NT2/D1 (cell line): ENCODE data around the gene HOXA9.
A peak's percentile ranks its signal among the peaks of the same experiment; 100 is the strongest.

Experiments used
- DNase-seq: peaks from one replicate; pipeline ENCODE4 v3.0.0-alpha.2; 2011; ENCODE audit warnings: low read depth, low spot score
- H3K27me3 ChIP-seq: 2 replicates; pipeline ENCODE4 v1.6.0; 2011; ENCODE audit warnings: mild to moderate bottlenecking; ENCODE audit not compliant: insufficient read length, insufficient read depth
- H3K36me3 ChIP-seq: 2 replicates; pipeline ENCODE4 v1.6.1; 2011; ENCODE audit warnings: mild to moderate bottlenecking, low read length, mixed read lengths; ENCODE audit not compliant: insufficient read depth, insufficient read length
- H3K4me1 ChIP-seq: 2 replicates; pipeline ENCODE4 v1.5.1; 2011; ENCODE audit not compliant: insufficient read depth, insufficient read length
- H3K4me3 ChIP-seq: 2 replicates; pipeline ENCODE4 v1.5.1; 2011; ENCODE audit warnings: low read depth; ENCODE audit not compliant: insufficient read length
- H3K9ac ChIP-seq: 2 replicates; pipeline ENCODE4 v1.6.0; 2011; ENCODE audit warnings: low read depth; ENCODE audit not compliant: insufficient read length
- H3K9me3 ChIP-seq: 2 replicates; pipeline ENCODE4 v1.5.1; 2011; ENCODE audit warnings: mild to moderate bottlenecking, low read length; ENCODE audit not compliant: insufficient read depth
- SUZ12 ChIP-seq: IDR thresholded peaks from 2 replicates; pipeline ENCODE4 v1.6.1; 2011; ENCODE audit not compliant: insufficient read length, insufficient read depth; ENCODE audit errors: extremely low read depth
- YY1 ChIP-seq: IDR thresholded peaks from 2 replicates; pipeline ENCODE4 v1.6.1; 2011; ENCODE audit not compliant: insufficient read length, insufficient read depth
- ZNF274 ChIP-seq: IDR thresholded peaks from 2 replicates; pipeline ENCODE4 v1.6.1; 2011; ENCODE audit warnings: mild to moderate bottlenecking, low read depth, low read length

The HOXA9 gene

GRCh38 chr7:27145914-27146412 is 19.4 kb downstream of the HOXA9 start:
- Histone ChIP-seq H3K4me3 (no peak overlapping the region), H3K9me3 (no peaks in the 10 kb centered on the region; the same call in 1 of the 2 replicates), H3K4me1 (no peaks in the 10 kb centered on the region), H3K9ac (no peak overlapping the region), H3K27me3 (peaks cover 99% of the 10 kb centered on the region), H3K36me3 (no peaks in the 10 kb centered on the region)
- TF ChIP-seq SUZ12 (no peak), YY1 (no peak), ZNF274 (no peak)
- no peak for DNase-seq

GRCh38 chr7:27145165-27145913 is 20.0 kb downstream of the HOXA9 start:
- no peaks in the 10 kb centered on the region; the same call in 1 of the 2 replicates for H3K9me3 ChIP-seq
- peaks cover 99% of the 10 kb centered on the region for H3K27me3 ChIP-seq
- no peak for TF ChIP-seq YY1
- H3K4me1 ChIP-seq: no peaks in the 10 kb centered on the region
- H3K4me3 ChIP-seq: no peak overlapping the region
- H3K9ac ChIP-seq: no peak overlapping the region
- no peak for DNase-seq
- H3K36me3 ChIP-seq: no peaks in the 10 kb centered on the region

- Histone ChIP-seq H3K9me3 (no peaks in the 10 kb centered on the region; the same call in 1 of the 2 replicates), H3K4me1 (no peaks in the 10 kb centered on the region), H3K27me3 (peaks cover 99% of the 10 kb centered on the region), H3K4me3 (no peak overlapping the region), H3K9ac (no peak overlapping the region), H3K36me3 (no peaks in the 10 kb centered on the region)
- no peak for TF ChIP-seq SUZ12
- TF ChIP-seq YY1: no peak
- TF ChIP-seq ZNF274: no peak
- no peak for DNase-seq
These were observed 20.6 kb downstream of the HOXA9 start for GRCh38 chr7:27144781-27145164.

DNA sequence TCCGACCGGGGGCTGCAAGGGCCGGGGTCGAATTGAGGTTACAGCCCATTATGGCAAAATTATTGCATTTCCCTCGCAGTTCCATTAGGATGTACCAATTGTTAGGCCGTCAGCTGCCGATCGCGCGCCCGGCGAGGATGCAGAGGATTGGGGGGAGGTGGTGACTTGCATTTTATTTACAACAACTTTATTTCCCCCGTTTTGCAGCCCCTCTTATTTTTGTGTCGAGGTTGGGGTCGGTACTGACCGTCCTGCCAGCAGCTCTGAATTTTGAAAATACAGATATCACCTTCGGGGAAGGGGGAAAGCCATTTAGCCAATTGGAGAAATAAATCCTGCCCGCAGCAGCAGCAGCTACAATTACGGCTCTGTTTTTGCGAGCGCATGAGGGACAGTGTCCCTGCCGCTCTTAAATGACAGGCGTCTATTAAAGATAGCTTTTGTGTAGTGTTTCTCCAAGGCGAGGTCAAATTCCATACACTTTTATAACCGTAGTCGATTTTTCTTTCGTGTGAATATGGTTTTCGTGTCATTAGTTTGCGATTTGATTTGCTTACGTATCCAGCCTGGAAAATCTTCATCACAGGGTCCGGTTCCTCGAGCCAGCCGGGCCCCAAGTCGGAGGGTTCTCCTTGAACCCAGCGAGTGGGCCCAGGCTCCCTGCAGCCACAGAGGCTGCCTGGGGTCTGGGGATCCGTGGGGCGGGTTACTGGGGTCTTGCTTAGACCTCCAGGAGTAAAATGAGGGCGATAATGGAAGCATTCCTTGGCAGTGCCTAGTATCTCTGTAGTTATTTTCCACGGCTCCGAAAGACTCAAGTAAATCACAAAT is 21.2 kb downstream of the HOXA9 start:
- Histone ChIP-seq H3K9ac (no peak overlapping the region), H3K9me3 (no peaks in the 10 kb centered on the region; the same call in 1 of the 2 replicates), H3K4me1 (no peaks in the 10 kb centered on the region), H3K27me3 (peaks cover 99% of the 10 kb centered on the region), H3K4me3 (no peak overlapping the region), H3K36me3 (no peaks in the 10 kb centered on the region)
- no peak for TF ChIP-seq ZNF274
- no peak for TF ChIP-seq YY1
- TF ChIP-seq SUZ12: no peak
- DNase-seq: no peak

DNA sequence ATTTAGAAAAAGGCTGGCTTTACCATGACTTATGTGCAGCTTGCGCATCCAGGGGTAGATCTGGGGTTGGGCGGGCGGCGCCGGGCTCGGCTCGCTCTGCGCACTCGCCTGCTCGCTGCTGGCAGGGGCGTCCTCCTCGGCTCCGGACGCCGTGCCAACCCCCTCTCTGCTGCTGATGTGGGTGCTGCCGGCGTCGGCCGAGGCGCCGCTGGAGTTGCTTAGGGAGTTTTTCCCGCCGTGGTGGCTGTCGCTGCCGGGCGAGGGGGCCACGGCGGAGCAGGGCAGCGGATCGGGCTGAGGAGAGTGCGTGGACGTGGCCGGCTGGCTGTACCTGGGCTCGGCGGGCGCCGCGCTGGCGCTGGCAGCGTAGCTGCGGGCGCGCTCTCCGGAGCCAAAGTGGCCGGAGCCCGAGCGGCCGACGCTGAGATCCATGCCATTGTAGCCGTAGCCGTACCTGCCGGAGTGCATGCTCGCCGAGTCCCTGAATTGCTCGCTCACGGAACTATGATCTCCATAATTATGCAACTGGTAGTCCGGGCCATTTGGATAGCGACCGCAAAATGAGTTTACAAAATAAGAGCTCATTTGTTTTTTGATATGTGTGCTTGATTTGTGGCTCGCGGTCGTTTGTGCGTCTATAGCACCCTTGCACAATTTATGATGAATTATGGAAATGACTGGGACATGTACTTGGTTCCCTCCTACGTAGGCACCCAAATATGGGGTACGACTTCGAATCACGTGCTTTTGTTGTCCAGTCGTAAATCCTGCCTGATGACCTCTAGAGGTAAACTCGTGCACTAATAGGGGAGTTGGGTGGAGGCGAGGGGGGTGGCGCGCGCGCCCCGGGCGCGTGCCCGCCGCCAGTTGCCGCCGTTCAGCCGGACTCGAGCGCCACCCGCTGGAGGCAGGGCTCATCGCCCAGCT is 22.1 kb downstream of the HOXA9 start, which contains the start of gene HOXA5:
HOXA5 (minus strand) TSS at position 659 of the 927 bp plus-strand sequence; CDS start at position 585, 74 bp downstream.
- DNase-seq: peak; percentile 86
- Histone ChIP-seq H3K4me3 (peak within 1 kb of the TSS; percentile 48), H3K27me3 (peaks cover 99% of the 10 kb centered on the region), H3K36me3 (no peaks in the 10 kb centered on the region), H3K9ac (peak within 1 kb of the TSS; percentile 76), H3K9me3 (no peaks in the 10 kb centered on the region; the same call in 1 of the 2 replicates), H3K4me1 (no peaks in the 10 kb centered on the region)
- no peak for TF ChIP-seq YY1
- TF ChIP-seq SUZ12: peak; percentile 77

GRCh38 chr7:27142580-27143022 is 22.7 kb downstream of the HOXA9 start:
- peaks cover 99% of the 10 kb centered on the region for H3K27me3 ChIP-seq
- H3K9me3 ChIP-seq: no peaks in the 10 kb centered on the region; the same call in 1 of the 2 replicates
- no peaks in the 10 kb centered on the region for H3K36me3 ChIP-seq
- peak overlapping the region; percentile 48 for H3K4me3 ChIP-seq
- no peaks in the 10 kb centered on the region for H3K4me1 ChIP-seq
- H3K9ac ChIP-seq: peak overlapping the region; percentile 76
- no peak for DNase-seq
- TF ChIP-seq ZNF274 (no peak), SUZ12 (no peak), YY1 (no peak)
